H1 (cell line): ENCODE measurements around the gene CFAP74. TPM values are rescaled to one million over a fixed set of nuclear protein-coding genes. Genes with fewer than 3 reads are reported as not detected.

Source experiments
- CTCF ChIA-PET: fragments of 300-600 bp; sonication (Branson Sonifier 250); formaldehyde crosslinking; loops from one replicate; lab custom pipeline; 2021; ENCODE audit not compliant: partially characterized antibody; lab: Charles Lee
- POLR2A ChIA-PET: fragments of 300-600 bp; sonication (Branson Sonifier 250); formaldehyde crosslinking; loops from one replicate; lab custom pipeline; 2021; ENCODE audit warnings: inconsistent platforms; ENCODE audit not compliant: partially characterized antibody; lab: Charles Lee
- DNase-seq, 2 experiments: peaks; one replicate each; pipeline versions ENCODE4 v3.0.0 to v3.0.0-alpha.2; 2010 to 2022; ENCODE audit warnings: low spot score in 2 of 2, low read depth in 1 of 2, mixed read lengths in 1 of 2
- FAIRE-seq: peaks from 2 replicates; lab custom pipeline; 2011; peaks lifted over from hg19 to GRCh38; lab: Jason Lieb, UNC
- H2AFZ ChIP-seq: 2 replicates; pipeline ENCODE4 v1.8.1; 2012; ENCODE audit warnings: low read length, inconsistent platforms
- H2AK5ac ChIP-seq: 2 replicates; pipeline ENCODE4 v1.6.1; 2013; ENCODE audit warnings: low read depth, low read length
- H2BK120ac ChIP-seq: replicated peaks from 2 replicates; pipeline ENCODE3; 2013; ENCODE audit warnings: low read depth, low read length, inconsistent platforms
- H2BK12ac ChIP-seq: 2 replicates; pipeline ENCODE4 v1.6.1; 2013; ENCODE audit warnings: low read depth, low read length
- H2BK15ac ChIP-seq: 2 replicates; pipeline ENCODE4 v1.6.1; 2013; ENCODE audit warnings: low read length
- H2BK20ac ChIP-seq: 2 replicates; pipeline ENCODE4 v1.6.1; 2013; ENCODE audit warnings: low read length
- H2BK5ac ChIP-seq: 2 replicates; pipeline ENCODE4 v1.6.1; 2013; ENCODE audit warnings: low read depth, low read length
- H3K14ac ChIP-seq: 2 replicates; pipeline ENCODE4 v1.6.1; 2013; ENCODE audit warnings: inconsistent platforms; ENCODE audit not compliant: insufficient read length
- H3K18ac ChIP-seq: 2 replicates; pipeline ENCODE4 v1.6.1; 2013; ENCODE audit warnings: low read length; ENCODE audit errors: extremely low read depth
- H3K23ac ChIP-seq: 2 replicates; pipeline ENCODE4 v1.6.1; 2013; ENCODE audit warnings: inconsistent platforms; ENCODE audit not compliant: insufficient read length
- H3K23me2 ChIP-seq: 2 replicates; pipeline ENCODE4 v1.6.1; 2013; ENCODE audit warnings: low read depth, low read length
- H3K27ac ChIP-seq: 2 replicates; pipeline ENCODE4 v1.6.1; 2011; ENCODE audit warnings: low read depth, low read length, inconsistent platforms
- H3K27me3 ChIP-seq, 4 experiments: replicated peaks in 1 of 4; 1 replicate in 1 of 4; 2 replicates in 3 of 4; pipeline versions ENCODE4 v1.6.1 to v1.8.1; 2011 to 2013; ENCODE audit warnings: low read length in 3 of 4, mild to moderate bottlenecking in 3 of 4, inconsistent platforms in 2 of 4, mixed read lengths in 2 of 4, moderate library complexity in 1 of 4; ENCODE audit not compliant: control insufficient read depth in 3 of 4, insufficient read depth in 3 of 4; ENCODE audit errors: extremely low read depth in 1 of 4
- H3K36me3 ChIP-seq, 4 experiments: 2 replicates each; pipeline versions ENCODE4 v1.6.1 to v1.8.1; 2011 to 2013; ENCODE audit warnings: mild to moderate bottlenecking in 4 of 4, low read length in 3 of 4, moderate library complexity in 2 of 4, control low read depth in 1 of 4, inconsistent platforms in 1 of 4; ENCODE audit not compliant: insufficient read depth in 4 of 4, control insufficient read depth in 2 of 4
- H3K4ac ChIP-seq: replicated peaks from 2 replicates; pipeline ENCODE3; 2013; ENCODE audit warnings: low read length, low read depth, mixed read lengths, inconsistent platforms; ENCODE audit not compliant: insufficient read length
- H3K4me1 ChIP-seq, 4 experiments: replicated peaks in 1 of 4; 1 replicate in 1 of 4; 2 replicates in 3 of 4; pipeline versions ENCODE4 v1.6.1 to v1.8.1; 2011 to 2013; ENCODE audit warnings: low read length in 3 of 4, inconsistent platforms in 2 of 4, mixed read lengths in 1 of 4; ENCODE audit not compliant: insufficient read depth in 4 of 4, control insufficient read depth in 3 of 4
- H3K4me2 ChIP-seq, 2 experiments: 2 replicates each; pipeline versions ENCODE4 v1.6.1 to v1.8.1; 2011 to 2013; ENCODE audit warnings: low read depth in 2 of 2, low read length in 2 of 2, control low read depth in 1 of 2, inconsistent platforms in 1 of 2, mild to moderate bottlenecking in 1 of 2; ENCODE audit not compliant: insufficient read depth in 1 of 2
- H3K4me3 ChIP-seq, 4 experiments: fragments of 200-600, 300-600 bp in 1 of 4; sonication (generic), shearing (Covaris generic), sonication (Bioruptor Twin) in 1 of 4; 2 replicates each; pipeline versions ENCODE4 v1.5.1 to v1.8.1; 2011 to 2016; ENCODE audit warnings: low read length in 4 of 4, low read depth in 3 of 4, control low read depth in 2 of 4, inconsistent platforms in 2 of 4, mild to moderate bottlenecking in 2 of 4, mixed read lengths in 1 of 4, moderate library complexity in 1 of 4; ENCODE audit not compliant: insufficient read depth in 2 of 4; ENCODE audit errors: extremely low read depth in 1 of 4
- H3K56ac ChIP-seq: replicated peaks from 2 replicates; pipeline ENCODE3; 2013; ENCODE audit warnings: low read depth, mild to moderate bottlenecking, mixed read lengths, low read length, inconsistent platforms; ENCODE audit not compliant: insufficient read length
- H3K79me1 ChIP-seq: 2 replicates; pipeline ENCODE4 v1.6.1; 2013; ENCODE audit warnings: low read depth, low read length, control low read depth
- H3K79me2 ChIP-seq, 2 experiments: 2 replicates each; pipeline versions ENCODE4 v1.6.1 to v1.8.1; 2012 to 2013; ENCODE audit warnings: low read length in 2 of 2, mild to moderate bottlenecking in 2 of 2, inconsistent platforms in 1 of 2; ENCODE audit not compliant: insufficient read depth in 2 of 2, control insufficient read depth in 1 of 2
- H3K9ac ChIP-seq, 4 experiments: replicated peaks in 1 of 4; 1 replicate in 1 of 4; 2 replicates in 3 of 4; pipeline versions ENCODE4 v1.6.1 to v1.8.1; 2011 to 2013; ENCODE audit warnings: low read depth in 3 of 4, low read length in 3 of 4, control low read depth in 2 of 4, mild to moderate bottlenecking in 2 of 4, moderate library complexity in 2 of 4, inconsistent platforms in 1 of 4; ENCODE audit errors: extremely low read depth in 1 of 4
- H3K9me3 ChIP-seq, 2 experiments: 2 replicates each; pipeline versions ENCODE4 v1.6.1 to v1.8.1; 2012 to 2013; ENCODE audit warnings: mild to moderate bottlenecking in 2 of 2, moderate library complexity in 2 of 2, control low read depth in 1 of 2, inconsistent platforms in 1 of 2, low read depth in 1 of 2, low read length in 1 of 2, mixed read lengths in 1 of 2; ENCODE audit not compliant: insufficient read depth in 2 of 2
- H4K20me1 ChIP-seq, 2 experiments: replicated peaks in 1 of 2; 2 replicates each; pipeline versions ENCODE3 to v1.8.1; 2011 to 2013; ENCODE audit warnings: inconsistent platforms in 2 of 2, low read length in 2 of 2, mild to moderate bottlenecking in 1 of 2; ENCODE audit not compliant: insufficient read depth in 2 of 2, control insufficient read depth in 1 of 2
- H4K5ac ChIP-seq: 2 replicates; pipeline ENCODE4 v1.6.1; 2013; ENCODE audit warnings: low read length, low read depth, mixed read lengths, inconsistent platforms; ENCODE audit not compliant: insufficient read length
- H4K8ac ChIP-seq: 2 replicates; pipeline ENCODE4 v1.8.0; 2013; ENCODE audit warnings: mild to moderate bottlenecking, moderate library complexity, low read length, inconsistent platforms; ENCODE audit not compliant: insufficient read depth; ENCODE audit errors: extremely low read depth
- H4K91ac ChIP-seq: replicated peaks from 2 replicates; pipeline ENCODE3; 2013; ENCODE audit warnings: low read length, mixed read lengths, inconsistent platforms; ENCODE audit not compliant: insufficient read length
- CBX8 ChIP-seq: fragments of 300-800, 300-1000 bp; sonication (generic); IDR thresholded peaks from 2 replicates; pipeline ENCODE4 v1.7.1; 2016; ENCODE audit warnings: low read depth, low read length, borderline replicate concordance
- WGBS, 2 experiments: shearing (Covaris generic) in 1 of 2; methylation state at CpG; one replicate each; pipeline versions ENCODE4 v1.1.6 to v1.1.7; 2013 to 2015; ENCODE audit warnings: low lambda C conversion rate in 2 of 2, mixed read lengths in 2 of 2, inconsistent platforms in 1 of 2, low coverage in 1 of 2, missing lambda C conversion rate in 1 of 2; ENCODE audit not compliant: insufficient replicate concordance in 2 of 2, insufficient coverage in 1 of 2, insufficient read length in 1 of 2; ENCODE audit errors: extremely low coverage in 1 of 2, missing lambda C conversion rate in 1 of 2; 5-methylcytosine and 5-hydroxymethylcytosine counted together
- polyA plus RNA-seq, 7 experiments: library from polyadenylated mRNA; depleted of rRNA in 3 of 7; stranded (reverse) in 5 of 7; unstranded in 2 of 7; fragments of >200 nt in 5 of 7; fragments of 200-250 nt in 2 of 7; gene quantifications; 1 replicate in 5 of 7; 2 replicates in 1 of 7; 4 replicates in 1 of 7; pipeline versions ENCODE4 v1.2.1 to v1.2.3, GENCODE V29; 2011 to 2013; ENCODE audit warnings: missing spikeins in 2 of 7, mixed read lengths in 2 of 7
- total RNA-seq: library from RNA; stranded (reverse); fragmentation: NEBNext Ultra II Directional; extraction: Animal tissue kit (Norgen Biotek cat#: 25700); gene quantifications from 2 replicates; pipeline ENCODE4 v1.2.1, GENCODE V29; 2021

The CFAP74 gene
- total and polyA plus RNA-seq, 2 of the 8 experiments (the other 6 are each of a cell fraction or from before 2014, with no cell fraction given): 0.09 to 0.20 TPM

GRCh38 chr1:1911350-1912041, 92.1 kb downstream of the CFAP74 start:
- peaks cover 5% of the 10 kb centered on the region; the same call in 1 of the 2 replicates for H3K23me2 ChIP-seq
- no peak overlapping the region for H3K4me3 ChIP-seq
- POLR2A ChIA-PET: interaction anchor here (1.2 to 1.3 kb wide), 2 partner anchors 17 to 132 kb away, joined by 3 to 4 read pairs; no protein-coding TSS in a partner anchor
- H2BK20ac ChIP-seq: no peak overlapping the region
- CTCF ChIA-PET: interaction anchor here (0.5 to 9.7 kb wide), 4 partner anchors 44 to 163 kb away, joined by 3 to 74 read pairs (median 5); no protein-coding TSS in a partner anchor
- 95% methylated on average over 13 of the region's 13 CpGs; no CpG with 5 or more reads in 1 of the 2 experiments for WGBS, 2 experiments
- TF ChIP-seq CBX8: no peak
- H3K14ac ChIP-seq: no peak overlapping the region
- H3K79me2 ChIP-seq: no peaks in the 10 kb centered on the region
- no peaks in the 10 kb centered on the region for H3K79me1 ChIP-seq
- H4K8ac ChIP-seq: no peak overlapping the region; the same call in 1 of the 2 replicates
- no peak overlapping the region for H4K91ac ChIP-seq
- H2BK5ac ChIP-seq: no peak overlapping the region
- H3K9ac ChIP-seq: no peak overlapping the region
- H3K56ac ChIP-seq: no peak overlapping the region
- H3K9me3 ChIP-seq: no peaks in the 10 kb centered on the region
- no peaks in the 10 kb centered on the region; a peak in 1 of 7 replicates for H3K27me3 ChIP-seq
- no peak overlapping the region for H2BK120ac ChIP-seq
- peak overlapping the region; percentile 91 for H3K4ac ChIP-seq
- peaks cover 0 to 14% (median 7%) of the 10 kb centered on the region in 4 experiments; a peak in 5 of 7 replicates for H3K4me1 ChIP-seq
- no peak overlapping the region for H3K4me2 ChIP-seq
- no peak for FAIRE-seq
- H4K5ac ChIP-seq: no peak overlapping the region
- H3K27ac ChIP-seq: no peak overlapping the region
- H3K36me3 ChIP-seq: no peaks in the 10 kb centered on the region
- H2BK12ac ChIP-seq: 0 out of 2 replicates have a peak overlapping the region, but pooled peaks have one; percentile 17
- H2AFZ ChIP-seq: no peak overlapping the region
- no peak overlapping the region; the same call in 1 of the 2 replicates for H2AK5ac ChIP-seq
- H3K18ac ChIP-seq: no peak overlapping the region
- no peak overlapping the region for H3K23ac ChIP-seq
- no peak overlapping the region for H2BK15ac ChIP-seq
- no peak for DNase-seq
- no peaks in the 10 kb centered on the region for H4K20me1 ChIP-seq
